Ramos (cell line): ENCODE results near the gene P4HB.

Experiments
- in situ Hi-C: fragments of 300-500 bp; cut with MboI; formaldehyde crosslinking; loops from one replicate; pipeline ENCODE4 v1.14.3; 2022; ENCODE audit warnings: low sequenced_read_pairs; ENCODE audit not compliant: unreplicated experiment

The P4HB gene

GRCh38 chr17:81869221-81870130, 9.1 kb upstream of the P4HB start:
- in situ Hi-C loops = no loop called here

- in situ Hi-C loops = no loop called here
These were observed 8.4 kb upstream of the P4HB start for GRCh38 chr17:81868674-81869220.

- in situ Hi-C loops = no loop called here
These were observed 7.8 kb upstream of the P4HB start for GRCh38 chr17:81867991-81868673.

- in situ Hi-C loops = no loop called here
These were observed 7.0 kb upstream of the P4HB start for GRCh38 chr17:81867170-81867990.

- in situ Hi-C loops = no loop called here
These were observed 6.3 kb upstream of the P4HB start for GRCh38 chr17:81866440-81867169.

- in situ Hi-C loops = no loop called here
These were observed 5.6 kb upstream of the P4HB start for GRCh38 chr17:81865733-81866439.

GRCh38 chr17:81865358-81865732, 5.0 kb upstream of the P4HB start:
- in situ Hi-C loops = no loop called here

- in situ Hi-C loops = no loop called here
These were observed 3.8 kb upstream of the P4HB start for GRCh38 chr17:81863833-81864768.

- in situ Hi-C loops = no loop called here
These were observed 2.9 kb upstream of the P4HB start for GRCh38 chr17:81863123-81863675.

GRCh38 chr17:81860756-81861568, 627 bp upstream of the P4HB start:
- in situ Hi-C loops = no loop called here

GRCh38 chr17:81858967-81859905, 1.1 kb downstream of the P4HB start:
- in situ Hi-C loops = no loop called here

- in situ Hi-C loops = no loop called here
These were observed 2.0 kb downstream of the P4HB start for GRCh38 chr17:81858170-81858966.

GRCh38 chr17:81854974-81855774, 5.2 kb downstream of the P4HB start:
- in situ Hi-C loops = no loop called here

GRCh38 chr17:81852237-81852636, 8.1 kb downstream of the P4HB start:
- in situ Hi-C loops = no loop called here
